Measurements from ENCODE around the gene REV3L. TPM values are rescaled to one million over a fixed set of nuclear protein-coding genes. Genes with fewer than 3 reads are reported as not detected.

The REV3L gene
- total RNA-seq, 5 donors from 2014 or later (not counting 1 experiment from before 2014, with no cell fraction given) = 18.0 to 27.6 (median 22.1) TPM

DNA sequence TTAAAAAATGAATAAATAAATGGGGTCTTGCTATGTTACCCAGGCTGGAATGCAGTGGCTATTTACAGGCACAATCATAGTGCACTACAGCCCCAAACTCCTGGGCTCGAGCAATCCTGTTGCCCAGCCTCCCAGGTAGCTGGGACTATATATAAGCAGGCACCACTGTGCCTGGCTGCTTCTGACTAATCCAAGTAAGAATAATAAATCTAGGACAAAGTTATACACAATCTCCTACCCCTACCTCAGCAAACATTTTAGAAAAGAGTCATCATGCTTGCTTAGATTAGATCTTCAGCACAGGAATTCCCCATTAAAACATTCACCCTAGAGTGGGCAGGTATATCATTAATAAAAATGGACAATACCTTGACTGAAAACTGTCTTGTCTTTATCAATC is 124.6 kb downstream of the REV3L start:
- Mint-ChIP-seq H3K27ac (no peak overlapping the region), H3K9me3 (no peaks in the 10 kb centered on the region), H3K4me3 (no peak overlapping the region), H3K27me3 (no peaks in the 10 kb centered on the region), H3K36me3 (peaks cover 33% of the 10 kb centered on the region), H3K4me1 (no peaks in the 10 kb centered on the region)
- no peak overlapping the region for H3K27ac ChIP-seq (ENCODE audit: low read length)
- DNase-seq (no peak), ATAC-seq (replicated peaks in 1 of 4) (no peak)
- H3K4me1 ChIP-seq (ENCODE audit: control insufficient read depth in 1 of 2, extremely low read depth in 1 of 2, insufficient read depth in 2 of 2, low read length in 2 of 2) = no peaks in the 10 kb centered on the region
- ChIA-PET CTCF (no interaction called here), POLR2A (no interaction called here)
- no CpG with 5 or more reads among the region's 1 CpG for WGBS (ENCODE audit: insufficient coverage)
- H3K36me3 ChIP-seq (ENCODE audit: control insufficient read depth in 2 of 2, extremely low read depth in 1 of 2, insufficient read depth in 1 of 2, low read length in 1 of 2) = peaks cover 0 to 24% of the 10 kb centered on the region in 2 donors
- no peaks in the 10 kb centered on the region for H3K9me3 ChIP-seq
- no peak overlapping the region for H3K4me3 ChIP-seq (ENCODE audit: control insufficient read depth in 1 of 2, extremely low read depth in 1 of 2, low read length in 1 of 2)
- no peaks in the 10 kb centered on the region for H3K27me3 ChIP-seq (replicated peaks in 1 of 2; ENCODE audit: control insufficient read depth in 2 of 2, extremely low read depth in 1 of 2, insufficient read depth in 2 of 2, low read length in 1 of 2)

DNA sequence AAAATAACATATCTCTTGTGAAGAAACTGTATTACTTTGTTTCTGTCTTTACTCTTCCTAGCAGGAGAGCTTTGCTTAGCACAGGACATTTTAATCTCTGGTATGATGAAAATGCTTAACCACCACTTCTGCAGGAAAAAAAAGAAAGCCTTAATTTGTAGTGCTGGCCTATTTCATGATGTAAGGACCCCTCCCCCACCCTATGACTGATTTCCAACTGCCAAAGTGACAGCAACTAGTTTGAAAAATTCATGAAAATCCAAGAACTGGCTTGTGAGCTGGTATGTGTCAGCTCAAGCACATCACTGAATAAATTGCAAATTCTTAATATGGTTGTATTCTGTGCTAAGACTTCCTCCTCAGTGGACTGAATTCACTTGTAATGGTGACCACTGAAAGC is 125.3 kb downstream of the REV3L start:
- no peaks in the 10 kb centered on the region for H3K9me3 Mint-ChIP-seq
- H3K27me3 ChIP-seq (replicated peaks in 1 of 2; ENCODE audit: control insufficient read depth in 2 of 2, extremely low read depth in 1 of 2, insufficient read depth in 2 of 2, low read length in 1 of 2) = no peaks in the 10 kb centered on the region
- H3K4me1 ChIP-seq (ENCODE audit: control insufficient read depth in 1 of 2, extremely low read depth in 1 of 2, insufficient read depth in 2 of 2, low read length in 2 of 2) = no peaks in the 10 kb centered on the region
- H3K9me3 ChIP-seq = no peaks in the 10 kb centered on the region
- ATAC-seq (replicated peaks in 1 of 4) = no peak
- no peak overlapping the region for H3K27ac Mint-ChIP-seq
- no peaks in the 10 kb centered on the region for H3K4me1 Mint-ChIP-seq
- DNase-seq = no peak
- no peak overlapping the region for H3K4me3 ChIP-seq (ENCODE audit: control insufficient read depth in 1 of 2, extremely low read depth in 1 of 2, low read length in 1 of 2)
- POLR2A ChIA-PET = interaction anchor here in 1 of 2 donors (0.6 kb wide), 1 partner anchor 179 kb away, joined by 4 read pairs; no protein-coding TSS in a partner anchor
- no peaks in the 10 kb centered on the region for H3K27me3 Mint-ChIP-seq
- no peak overlapping the region for H3K4me3 Mint-ChIP-seq
- peaks cover 33% of the 10 kb centered on the region for H3K36me3 Mint-ChIP-seq
- H3K36me3 ChIP-seq (ENCODE audit: control insufficient read depth in 2 of 2, extremely low read depth in 1 of 2, insufficient read depth in 1 of 2, low read length in 1 of 2) = peaks cover 0 to 26% of the 10 kb centered on the region in 2 donors
- CTCF ChIA-PET = interaction anchor here in 1 of 2 donors (0.5 kb wide), 1 partner anchor 169 kb away, joined by 12 read pairs; no protein-coding TSS in a partner anchor
- no peak overlapping the region for H3K27ac ChIP-seq (ENCODE audit: low read length)

DNA sequence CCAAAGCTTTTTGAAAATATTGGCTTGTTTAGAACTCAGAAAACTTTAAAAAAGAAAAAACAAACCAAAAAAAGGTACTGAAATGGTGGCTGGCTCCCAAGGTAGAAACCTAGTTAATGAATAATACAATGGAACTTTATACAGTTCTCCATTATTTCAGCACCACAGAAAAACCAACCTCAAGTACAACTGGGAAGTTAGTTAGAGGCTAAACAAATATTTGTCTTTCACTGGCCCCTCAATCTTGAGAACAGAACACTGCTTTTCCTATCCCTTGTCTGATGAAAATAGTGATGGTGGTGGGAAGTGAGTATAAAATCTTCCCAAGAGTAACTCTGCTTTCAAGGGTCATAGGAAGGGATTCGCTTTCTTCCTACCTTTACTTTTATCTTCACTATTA is 126.5 kb downstream of the REV3L start:
- H3K9me3 Mint-ChIP-seq = no peaks in the 10 kb centered on the region
- H3K4me1 Mint-ChIP-seq = no peaks in the 10 kb centered on the region
- H3K9me3 ChIP-seq = no peaks in the 10 kb centered on the region
- no peak overlapping the region for H3K4me3 Mint-ChIP-seq
- ATAC-seq (replicated peaks in 1 of 4) (no peak), DNase-seq (no peak)
- ChIA-PET CTCF (no interaction called here), POLR2A (no interaction called here)
- H3K27ac Mint-ChIP-seq = no peak overlapping the region
- H3K27me3 Mint-ChIP-seq = no peaks in the 10 kb centered on the region
- no peak overlapping the region for H3K27ac ChIP-seq (ENCODE audit: low read length)
- H3K4me1 ChIP-seq (ENCODE audit: control insufficient read depth in 1 of 2, extremely low read depth in 1 of 2, insufficient read depth in 2 of 2, low read length in 2 of 2) = no peaks in the 10 kb centered on the region
- peaks cover 0 to 27% of the 10 kb centered on the region in 2 donors for H3K36me3 ChIP-seq (ENCODE audit: control insufficient read depth in 2 of 2, extremely low read depth in 1 of 2, insufficient read depth in 1 of 2, low read length in 1 of 2)
- no peaks in the 10 kb centered on the region for H3K27me3 ChIP-seq (replicated peaks in 1 of 2; ENCODE audit: control insufficient read depth in 2 of 2, extremely low read depth in 1 of 2, insufficient read depth in 2 of 2, low read length in 1 of 2)
- H3K36me3 Mint-ChIP-seq = peaks cover 42% of the 10 kb centered on the region
- no peak overlapping the region for H3K4me3 ChIP-seq (ENCODE audit: control insufficient read depth in 1 of 2, extremely low read depth in 1 of 2, low read length in 1 of 2)
- WGBS (ENCODE audit: insufficient coverage) = no CpG with 5 or more reads among the region's 1 CpG

DNA sequence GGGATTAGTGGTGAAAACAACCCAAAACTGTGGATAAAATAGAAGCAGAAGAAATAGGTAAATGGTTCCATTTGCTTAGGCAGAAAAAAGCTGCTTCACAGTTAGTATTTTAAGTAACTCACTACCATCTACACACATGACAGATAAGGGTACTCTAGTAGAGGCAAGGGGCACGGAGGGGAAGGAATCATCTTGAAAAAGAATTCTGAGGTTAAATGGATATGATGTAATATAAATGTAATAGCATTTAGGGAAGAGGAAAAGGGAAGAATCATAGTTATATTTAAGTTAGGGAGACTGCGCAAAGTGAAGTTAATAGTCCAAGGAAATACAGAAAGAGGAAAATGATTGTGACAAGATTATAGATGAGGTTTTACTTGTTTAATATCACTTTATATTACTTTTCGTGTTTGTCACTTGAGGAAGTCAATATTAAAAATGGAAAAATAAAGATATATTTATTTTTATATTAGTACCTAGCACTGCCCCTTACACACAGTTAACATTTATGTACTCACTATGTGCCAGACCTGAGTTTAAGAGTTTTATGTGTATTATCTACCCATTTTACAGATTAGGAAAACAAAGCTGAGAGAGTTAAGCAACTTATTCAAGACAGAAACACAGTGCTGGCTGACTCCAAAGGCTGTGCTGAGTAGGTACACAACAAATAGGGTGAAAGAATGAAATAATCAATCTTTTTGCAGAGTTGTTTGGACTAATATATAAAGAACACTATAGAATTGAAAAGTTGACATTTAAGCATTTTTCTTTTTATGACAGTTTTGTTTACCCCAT is 128.1 kb downstream of the REV3L start:
- DNase-seq (no peak), ATAC-seq (replicated peaks in 1 of 4) (no peak)
- POLR2A ChIA-PET = no interaction called here
- Mint-ChIP-seq H3K27ac (no peak overlapping the region), H3K9me3 (no peaks in the 10 kb centered on the region), H3K36me3 (peaks cover 44% of the 10 kb centered on the region), H3K27me3 (no peaks in the 10 kb centered on the region), H3K4me1 (no peaks in the 10 kb centered on the region), H3K4me3 (no peak overlapping the region)
- Histone ChIP-seq H3K4me3 (ENCODE audit: control insufficient read depth in 1 of 2, extremely low read depth in 1 of 2, low read length in 1 of 2) (no peak overlapping the region), H3K27me3 (replicated peaks in 1 of 2; ENCODE audit: control insufficient read depth in 2 of 2, extremely low read depth in 1 of 2, insufficient read depth in 2 of 2, low read length in 1 of 2) (no peaks in the 10 kb centered on the region), H3K36me3 (ENCODE audit: control insufficient read depth in 2 of 2, extremely low read depth in 1 of 2, insufficient read depth in 1 of 2, low read length in 1 of 2) (peaks cover 2 to 34% of the 10 kb centered on the region in 2 donors), H3K9me3 (no peaks in the 10 kb centered on the region), H3K27ac (ENCODE audit: low read length) (no peak overlapping the region), H3K4me1 (ENCODE audit: control insufficient read depth in 1 of 2, extremely low read depth in 1 of 2, insufficient read depth in 2 of 2, low read length in 2 of 2) (no peaks in the 10 kb centered on the region)
- CTCF ChIA-PET = no interaction called here
- no CpG with 5 or more reads among the region's 3 CpGs for WGBS (ENCODE audit: insufficient coverage)

DNA sequence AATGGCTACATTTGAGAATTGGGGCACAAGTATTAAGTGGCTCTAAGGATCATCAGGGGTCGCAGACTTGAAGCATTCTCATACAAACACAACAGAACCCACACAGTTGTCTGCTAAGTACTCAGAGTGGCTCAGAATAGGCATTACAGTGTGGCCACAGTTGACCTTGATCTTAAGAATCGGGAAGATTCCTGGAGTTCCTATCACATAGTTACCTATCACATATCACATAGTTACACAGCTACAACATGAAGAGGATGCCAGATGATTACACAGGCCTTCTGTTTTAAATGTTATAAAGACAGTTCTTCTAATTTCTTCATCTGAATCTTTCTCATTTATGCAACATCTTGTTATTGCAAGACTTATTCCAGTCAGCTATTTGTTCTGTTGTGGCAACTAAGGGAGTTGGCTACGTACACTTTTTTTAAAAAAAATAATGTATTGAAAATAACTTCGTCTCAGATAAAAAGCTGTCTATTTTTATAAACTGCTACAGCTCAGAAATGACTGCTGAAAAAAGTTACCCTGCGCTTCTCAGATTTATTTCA is 129.0 kb downstream of the REV3L start:
- no peaks in the 10 kb centered on the region for H3K27me3 Mint-ChIP-seq

DNA sequence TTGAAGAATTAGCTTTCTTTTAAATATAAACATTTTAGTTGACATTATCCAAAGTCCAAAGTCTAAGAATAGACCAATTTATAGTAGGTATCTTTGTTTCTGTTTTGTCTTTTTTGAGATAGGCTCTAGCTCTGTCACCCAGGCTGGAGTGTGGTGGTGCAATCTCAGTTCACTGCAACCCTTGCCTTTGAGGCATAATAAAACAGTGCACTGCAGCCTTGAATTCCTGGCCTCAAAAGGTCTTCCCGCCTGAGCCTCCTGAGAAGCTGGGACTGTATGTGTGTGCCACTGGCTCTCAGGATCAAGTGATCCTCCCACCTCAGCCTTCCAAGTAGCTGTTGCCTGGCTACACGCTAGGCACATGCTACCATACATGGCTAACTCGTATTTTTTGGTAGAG is 135.4 kb downstream of the REV3L start:
- Histone ChIP-seq H3K27ac (ENCODE audit: low read length) (no peak overlapping the region), H3K9me3 (no peaks in the 10 kb centered on the region), H3K36me3 (ENCODE audit: control insufficient read depth in 2 of 2, extremely low read depth in 1 of 2, insufficient read depth in 1 of 2, low read length in 1 of 2) (peaks cover 2 to 26% of the 10 kb centered on the region in 2 donors), H3K4me3 (ENCODE audit: control insufficient read depth in 1 of 2, extremely low read depth in 1 of 2, low read length in 1 of 2) (no peak overlapping the region), H3K27me3 (replicated peaks in 1 of 2; ENCODE audit: control insufficient read depth in 2 of 2, extremely low read depth in 1 of 2, insufficient read depth in 2 of 2, low read length in 1 of 2) (no peaks in the 10 kb centered on the region), H3K4me1 (ENCODE audit: control insufficient read depth in 1 of 2, extremely low read depth in 1 of 2, insufficient read depth in 2 of 2, low read length in 2 of 2) (no peaks in the 10 kb centered on the region)
- DNase-seq (no peak), ATAC-seq (replicated peaks in 1 of 4) (no peak)
- CTCF ChIA-PET = no interaction called here
- Mint-ChIP-seq H3K4me3 (no peak overlapping the region), H3K4me1 (no peaks in the 10 kb centered on the region), H3K36me3 (peaks cover 50% of the 10 kb centered on the region), H3K27me3 (no peaks in the 10 kb centered on the region), H3K27ac (no peak overlapping the region), H3K9me3 (no peaks in the 10 kb centered on the region)
- POLR2A ChIA-PET = no interaction called here
- 90% methylated on average over 3 of the region's 3 CpGs for WGBS (ENCODE audit: insufficient coverage)

More for the DNA sequence above, 129.0 kb downstream of the REV3L start:
- ChIA-PET CTCF (no interaction called here), POLR2A (interaction anchor here in 1 of 2 donors (0.5 kb wide), 1 partner anchor 295 kb away, joined by 4 read pairs; no protein-coding TSS in a partner anchor)
- Mint-ChIP-seq H3K9me3 (no peaks in the 10 kb centered on the region), H3K4me3 (no peak overlapping the region), H3K4me1 (no peaks in the 10 kb centered on the region), H3K36me3 (peaks cover 46% of the 10 kb centered on the region), H3K27ac (no peak overlapping the region)
- Histone ChIP-seq H3K27ac (ENCODE audit: low read length) (no peak overlapping the region), H3K4me3 (ENCODE audit: control insufficient read depth in 1 of 2, extremely low read depth in 1 of 2, low read length in 1 of 2) (no peak overlapping the region), H3K9me3 (no peaks in the 10 kb centered on the region), H3K4me1 (ENCODE audit: control insufficient read depth in 1 of 2, extremely low read depth in 1 of 2, insufficient read depth in 2 of 2, low read length in 2 of 2) (no peaks in the 10 kb centered on the region), H3K36me3 (ENCODE audit: control insufficient read depth in 2 of 2, extremely low read depth in 1 of 2, insufficient read depth in 1 of 2, low read length in 1 of 2) (peaks cover 2 to 36% of the 10 kb centered on the region in 2 donors), H3K27me3 (replicated peaks in 1 of 2; ENCODE audit: control insufficient read depth in 2 of 2, extremely low read depth in 1 of 2, insufficient read depth in 2 of 2, low read length in 1 of 2) (no peaks in the 10 kb centered on the region)
- 100% methylated on average over 1 of the region's 5 CpGs for WGBS (ENCODE audit: insufficient coverage)
- ATAC-seq (replicated peaks in 1 of 4) = no peak
- DNase-seq = no peak

Measured in T-cell (primary cell).